C4-2B (cell line): Measurements from ENCODE around the gene TMEM239.

Experiments used
- ZFX ChIP-seq: fragments of 450-650 bp; IDR thresholded peaks from 2 replicates; pipeline ENCODE4 v1.6.1; 2017
- TF ChIP-seq, protein P1 (sequence below): fragments of 450-650 bp; conservative IDR thresholded peaks from 2 replicates; pipeline ENCODE4 v1.5.1; 2017; ENCODE audit warnings: mild to moderate bottlenecking

DNA sequence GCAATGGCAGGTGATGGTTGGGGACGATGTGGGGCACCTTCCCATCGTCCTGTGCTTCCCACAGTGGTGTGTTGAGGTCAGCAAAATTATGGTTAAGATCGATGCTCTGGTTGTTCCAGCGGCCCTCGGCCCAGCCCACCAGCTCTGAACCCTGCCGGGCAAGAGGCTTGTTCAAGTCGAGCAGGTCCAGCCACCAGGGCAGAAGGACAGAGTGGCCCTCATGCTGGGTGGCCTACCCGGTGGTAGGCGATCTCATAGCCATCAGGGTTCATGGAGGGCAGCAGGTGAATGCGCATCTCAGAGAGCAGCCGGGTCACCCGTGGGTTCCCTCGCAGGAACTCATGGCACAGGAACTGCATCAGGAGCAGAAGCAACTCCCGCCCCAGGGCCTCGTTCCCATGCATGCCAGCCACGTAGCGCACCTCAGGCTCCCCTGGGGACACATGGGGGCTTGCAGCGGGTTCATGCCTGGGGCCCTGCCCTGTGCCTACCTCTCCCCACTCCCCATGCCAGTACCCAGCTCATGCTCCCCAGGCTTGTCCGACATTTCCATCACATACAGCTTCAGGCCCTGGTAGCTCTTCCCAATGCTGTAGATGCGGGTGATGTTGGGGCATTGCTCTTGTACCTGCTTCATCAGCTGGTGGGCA is 20.0 kb upstream of the TMEM239 start:
- TF ChIP-seq, protein P1, sequence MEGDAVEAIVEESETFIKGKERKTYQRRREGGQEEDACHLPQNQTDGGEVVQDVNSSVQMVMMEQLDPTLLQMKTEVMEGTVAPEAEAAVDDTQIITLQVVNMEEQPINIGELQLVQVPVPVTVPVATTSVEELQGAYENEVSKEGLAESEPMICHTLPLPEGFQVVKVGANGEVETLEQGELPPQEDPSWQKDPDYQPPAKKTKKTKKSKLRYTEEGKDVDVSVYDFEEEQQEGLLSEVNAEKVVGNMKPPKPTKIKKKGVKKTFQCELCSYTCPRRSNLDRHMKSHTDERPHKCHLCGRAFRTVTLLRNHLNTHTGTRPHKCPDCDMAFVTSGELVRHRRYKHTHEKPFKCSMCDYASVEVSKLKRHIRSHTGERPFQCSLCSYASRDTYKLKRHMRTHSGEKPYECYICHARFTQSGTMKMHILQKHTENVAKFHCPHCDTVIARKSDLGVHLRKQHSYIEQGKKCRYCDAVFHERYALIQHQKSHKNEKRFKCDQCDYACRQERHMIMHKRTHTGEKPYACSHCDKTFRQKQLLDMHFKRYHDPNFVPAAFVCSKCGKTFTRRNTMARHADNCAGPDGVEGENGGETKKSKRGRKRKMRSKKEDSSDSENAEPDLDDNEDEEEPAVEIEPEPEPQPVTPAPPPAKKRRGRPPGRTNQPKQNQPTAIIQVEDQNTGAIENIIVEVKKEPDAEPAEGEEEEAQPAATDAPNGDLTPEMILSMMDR: no peak
- TF ChIP-seq ZFX: no peak
